T-helper 2 cell (primary cell): Measurements from ENCODE around the gene PYGM.
A peak's percentile ranks its signal among the peaks of the same experiment; 100 is the strongest.

ENCODE experiments used
- DNase-seq, 5 experiments: peaks; one replicate each; pipeline versions ENCODE4 v3.0.0 to v3.0.0-alpha.2; 2012 to 2022

Gene PYGM

GRCh38 chr11:64753380-64754123, 6.2 kb downstream of the PYGM start:
- DNase-seq: no peak

- no peak for DNase-seq
Observed at GRCh38 chr11:64753019-64753379, 6.8 kb downstream of the PYGM start.

GRCh38 chr11:64752175-64752970, 7.4 kb downstream of the PYGM start:
- DNase-seq: no peak

GRCh38 chr11:64751580-64751979, 8.2 kb downstream of the PYGM start:
- no peak for DNase-seq

GRCh38 chr11:64751136-64751535, 8.6 kb downstream of the PYGM start:
- DNase-seq: no peak

- no peak for DNase-seq
Observed at GRCh38 chr11:64750361-64751054, 9.3 kb downstream of the PYGM start.

GRCh38 chr11:64747961-64748665, 11.7 kb downstream of the PYGM start:
- DNase-seq: no peak

GRCh38 chr11:64746486-64746885, 13.3 kb downstream of the PYGM start:
- DNase-seq: no peak

- DNase-seq: peak; percentile 34 to 89 (median 72)
Observed at GRCh38 chr11:64745521-64746328, 14.0 kb downstream of the PYGM start.

- DNase-seq: peak; percentile 36 to 93 (median 76)
Observed at GRCh38 chr11:64745189-64745520, 14.6 kb downstream of the PYGM start.

GRCh38 chr11:64744544-64745188, 15.1 kb downstream of the PYGM start:
- DNase-seq: peak in 4 of 5 experiments; percentile 30 to 58 (median 45)

GRCh38 chr11:64743591-64744543, 15.9 kb downstream of the PYGM start, which contains the start of gene RASGRP2:
RASGRP2 (minus strand) TSS chr11:64744142; CDS start chr11:64742866, 1,276 bp downstream.
- DNase-seq: peak; percentile 64 to 85 (median 80)

GRCh38 chr11:64742889-64743590, 16.7 kb downstream of the PYGM start:
- DNase-seq: peak; percentile 61 to 70 (median 66)

GRCh38 chr11:64742087-64742888, 17.5 kb downstream of the PYGM start:
- DNase-seq: peak in 1 of 5 experiments; percentile 41

GRCh38 chr11:64741375-64742086, 18.2 kb downstream of the PYGM start:
- DNase-seq: no peak

GRCh38 chr11:64739871-64740270, 19.9 kb downstream of the PYGM start:
- DNase-seq: no peak

- no peak for DNase-seq
Observed at GRCh38 chr11:64736654-64737053, 23.1 kb downstream of the PYGM start.

- DNase-seq: no peak
Observed at GRCh38 chr11:64735725-64736259, 24.0 kb downstream of the PYGM start.
